ENCODE results near the gene ABLIM1. TPM values are rescaled to one million over a fixed set of nuclear protein-coding genes. Genes with fewer than 3 reads are reported as not detected.

Gene ABLIM1
- total RNA-seq, 4 donors from 2014 or later: 75.2 to 172 (median 110) TPM

- H3K27ac ChIP-seq: peak overlapping the region; percentile 47 to 79 (median 72)
- 97% methylated on average over 6 of the region's 9 CpGs; no CpG with 5 or more reads in 1 of the 2 donors for WGBS, 2 donors (ENCODE audit: low coverage in 1 of 2)
Measured at GRCh38 chr10:114683593-114683992, 25.5 kb upstream of the ABLIM1 start.

GRCh38 chr10:114683162-114683561, 25.1 kb upstream of the ABLIM1 start:
- H3K4me3 ChIP-seq: peak overlapping the region; percentile 36 to 37
- ATAC-seq: no peak
- no peaks in the 10 kb centered on the region for H3K9me3 ChIP-seq
- H3K27ac ChIP-seq: peak overlapping the region; percentile 47 to 79 (median 72)
- TF ChIP-seq POLR2A (IDR thresholded peaks at IDR 0.05): no peak
- TF ChIP-seq, protein P1, sequence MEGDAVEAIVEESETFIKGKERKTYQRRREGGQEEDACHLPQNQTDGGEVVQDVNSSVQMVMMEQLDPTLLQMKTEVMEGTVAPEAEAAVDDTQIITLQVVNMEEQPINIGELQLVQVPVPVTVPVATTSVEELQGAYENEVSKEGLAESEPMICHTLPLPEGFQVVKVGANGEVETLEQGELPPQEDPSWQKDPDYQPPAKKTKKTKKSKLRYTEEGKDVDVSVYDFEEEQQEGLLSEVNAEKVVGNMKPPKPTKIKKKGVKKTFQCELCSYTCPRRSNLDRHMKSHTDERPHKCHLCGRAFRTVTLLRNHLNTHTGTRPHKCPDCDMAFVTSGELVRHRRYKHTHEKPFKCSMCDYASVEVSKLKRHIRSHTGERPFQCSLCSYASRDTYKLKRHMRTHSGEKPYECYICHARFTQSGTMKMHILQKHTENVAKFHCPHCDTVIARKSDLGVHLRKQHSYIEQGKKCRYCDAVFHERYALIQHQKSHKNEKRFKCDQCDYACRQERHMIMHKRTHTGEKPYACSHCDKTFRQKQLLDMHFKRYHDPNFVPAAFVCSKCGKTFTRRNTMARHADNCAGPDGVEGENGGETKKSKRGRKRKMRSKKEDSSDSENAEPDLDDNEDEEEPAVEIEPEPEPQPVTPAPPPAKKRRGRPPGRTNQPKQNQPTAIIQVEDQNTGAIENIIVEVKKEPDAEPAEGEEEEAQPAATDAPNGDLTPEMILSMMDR (IDR thresholded peaks at IDR 0.05): no peak
- TF ChIP-seq EP300 (IDR thresholded peaks at IDR 0.05): no peak
- TF ChIP-seq POLR2AphosphoS5 (IDR thresholded peaks at IDR 0.05): peak; percentile 68
- H3K36me3 ChIP-seq: no peaks in the 10 kb centered on the region
- no peaks in the 10 kb centered on the region for H3K27me3 ChIP-seq
- H3K4me1 ChIP-seq: peaks cover 6 to 49% (median 12%) of the 10 kb centered on the region in 3 donors
- WGBS, 2 donors (ENCODE audit: low coverage in 1 of 2): 52% methylated on average over 8 of the region's 10 CpGs; no CpG with 5 or more reads in 1 of the 2 donors

More at GRCh38 chr10:114683593-114683992, 25.5 kb upstream of the ABLIM1 start:
- Histone ChIP-seq H3K4me3 (peak overlapping the region; percentile 36 to 37), H3K36me3 (no peaks in the 10 kb centered on the region), H3K27me3 (no peaks in the 10 kb centered on the region), H3K9me3 (no peaks in the 10 kb centered on the region), H3K4me1 (peaks cover 6 to 49% (median 12%) of the 10 kb centered on the region in 3 donors)
- ATAC-seq: no peak
- TF ChIP-seq, protein P1 (IDR thresholded peaks at IDR 0.05): no peak

- no peak for ATAC-seq
- peak overlapping the region in 3 of 4 donors; percentile 22 to 79 (median 79) for H3K27ac ChIP-seq
Measured at GRCh38 chr10:114682532-114682931, 24.5 kb upstream of the ABLIM1 start.

DNA sequence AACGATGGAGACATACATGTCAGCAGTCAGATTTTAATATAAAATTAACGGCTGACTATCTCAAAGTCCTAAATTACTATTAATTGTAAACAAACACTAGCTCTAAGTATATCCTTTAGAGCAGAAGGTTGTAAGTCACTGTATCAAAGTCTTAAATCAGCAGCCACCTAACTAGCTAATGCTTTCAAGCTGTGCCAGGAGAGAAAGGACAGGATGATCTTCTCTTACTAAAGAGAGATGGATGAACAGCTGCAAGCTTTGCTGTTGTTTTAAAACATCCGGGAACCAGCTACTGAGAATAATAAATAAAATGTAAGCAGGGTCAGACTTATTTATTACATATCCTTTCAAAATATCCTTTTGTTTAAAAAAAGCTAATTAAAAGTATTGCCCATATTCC, 24.0 kb upstream of the ABLIM1 start:
- no peaks in the 10 kb centered on the region for H3K36me3 ChIP-seq
- H3K27me3 ChIP-seq: no peaks in the 10 kb centered on the region
- peak overlapping the region in 1 of 2 donors; percentile 37 for H3K4me3 ChIP-seq
- no peaks in the 10 kb centered on the region for H3K9me3 ChIP-seq
- H3K27ac ChIP-seq: peak overlapping the region in 3 of 4 donors; percentile 22 to 79 (median 79)
- peaks cover 6 to 49% (median 12%) of the 10 kb centered on the region in 3 donors for H3K4me1 ChIP-seq
- whole genome bisulfite sequencing, 2 donors (ENCODE audit: low coverage in 1 of 2): 30 to 46% methylated on average over 3 of the region's 3 CpGs
- ATAC-seq: no peak
- TF ChIP-seq POLR2A (IDR thresholded peaks at IDR 0.05) (no peak), EP300 (IDR thresholded peaks at IDR 0.05) (no peak), POLR2AphosphoS5 (IDR thresholded peaks at IDR 0.05) (no peak)
- TF ChIP-seq, protein P1 (IDR thresholded peaks at IDR 0.05): no peak

More at GRCh38 chr10:114682532-114682931, 24.5 kb upstream of the ABLIM1 start:
- Histone ChIP-seq H3K9me3 (no peaks in the 10 kb centered on the region), H3K4me1 (peaks cover 6 to 49% (median 12%) of the 10 kb centered on the region in 3 donors), H3K36me3 (no peaks in the 10 kb centered on the region), H3K4me3 (peak overlapping the region; percentile 36 to 37), H3K27me3 (no peaks in the 10 kb centered on the region)
- no peak for TF ChIP-seq EP300 (IDR thresholded peaks at IDR 0.05)
- no peak for TF ChIP-seq POLR2AphosphoS5 (IDR thresholded peaks at IDR 0.05)
- no peak for TF ChIP-seq POLR2A (IDR thresholded peaks at IDR 0.05)
- TF ChIP-seq, protein P1 (IDR thresholded peaks at IDR 0.05): no peak
- WGBS, 2 donors (ENCODE audit: low coverage in 1 of 2): 8 to 13% methylated on average over 4 of the region's 4 CpGs

- WGBS, 2 donors (ENCODE audit: low coverage in 1 of 2): 76% methylated on average over 3 of the region's 5 CpGs; no CpG with 5 or more reads in 1 of the 2 donors
- peak overlapping the region in 1 of 4 donors; percentile 59 for H3K27ac ChIP-seq
- TF ChIP-seq, protein P1 (IDR thresholded peaks at IDR 0.05): no peak
- TF ChIP-seq POLR2A (IDR thresholded peaks at IDR 0.05): no peak
- TF ChIP-seq EP300 (IDR thresholded peaks at IDR 0.05): no peak
- TF ChIP-seq POLR2AphosphoS5 (IDR thresholded peaks at IDR 0.05): no peak
- peaks cover 6 to 49% (median 12%) of the 10 kb centered on the region in 3 donors for H3K4me1 ChIP-seq
- H3K9me3 ChIP-seq: no peaks in the 10 kb centered on the region
- no peak for ATAC-seq
- H3K4me3 ChIP-seq: peak overlapping the region in 1 of 2 donors; percentile 37
- H3K27me3 ChIP-seq: no peaks in the 10 kb centered on the region
- H3K36me3 ChIP-seq: no peaks in the 10 kb centered on the region
Measured at GRCh38 chr10:114681542-114681941, 23.5 kb upstream of the ABLIM1 start.
